Endothelial cell of umbilical vein (primary cell): ENCODE measurements around the gene ZNF618. TPM values are rescaled to one million over a fixed set of nuclear protein-coding genes. Genes with fewer than 3 reads are reported as not detected.

Experiments
- BruUV-seq: library from RNA; stranded (reverse); fragments of 400-500 nt; replicated peaks from 2 replicates; lab custom pipeline; 2021; lab: Mats Ljungman, UMichigan
- CTCF ChIA-PET: fragments of 300-600, 350-600 bp; sonication (Branson Sonifier 250); formaldehyde crosslinking; loops from one replicate; lab custom pipeline; 2021; ENCODE audit warnings: antibody characterized with exemption, inconsistent platforms; lab: Charles Lee
- POLR2A ChIA-PET: fragments of 300-600, 350-600 bp; sonication (Branson Sonifier 250); formaldehyde crosslinking; loops from one replicate; lab custom pipeline; 2021; ENCODE audit warnings: antibody characterized with exemption, inconsistent platforms; lab: Charles Lee
- DNase-seq: peaks from one replicate; pipeline ENCODE4 v3.0.0-alpha.2; 2011; ENCODE audit warnings: low read depth, low spot score
- FAIRE-seq: peaks from 2 replicates; lab custom pipeline; 2011; peaks lifted over from hg19 to GRCh38; lab: Jason Lieb, UNC
- H2AFZ ChIP-seq: 2 replicates; pipeline ENCODE4 v1.6.0; 2012; ENCODE audit warnings: low read depth, low read length, control low read depth, inconsistent platforms
- H3K27ac ChIP-seq: 2 replicates; pipeline ENCODE4 v1.5.1; 2011; ENCODE audit warnings: low read depth, mild to moderate bottlenecking, control low read depth, low read length, moderate library complexity; ENCODE audit not compliant: insufficient read depth
- H3K27me3 ChIP-seq, 2 experiments: 2 replicates each; pipeline versions ENCODE4 v1.6.0 to v1.6.1; 2011; ENCODE audit warnings: low read length in 2 of 2, mixed read lengths in 1 of 2; ENCODE audit not compliant: control insufficient read depth in 2 of 2, insufficient read depth in 2 of 2
- H3K36me3 ChIP-seq, 2 experiments: 2 replicates in 1 of 2; 3 replicates in 1 of 2; pipeline ENCODE4 v1.5.1; 2011; ENCODE audit warnings: low read length in 2 of 2, mild to moderate bottlenecking in 1 of 2, moderate library complexity in 1 of 2; ENCODE audit not compliant: control insufficient read depth in 2 of 2, insufficient read depth in 2 of 2; ENCODE audit errors: extremely low read depth in 1 of 2
- H3K4me1 ChIP-seq: 3 replicates; pipeline ENCODE4 v1.5.1; 2011; ENCODE audit warnings: mild to moderate bottlenecking, low read length; ENCODE audit not compliant: control insufficient read depth, insufficient read depth; ENCODE audit errors: extremely low read depth
- H3K4me2 ChIP-seq: 2 replicates; pipeline ENCODE4 v1.6.1; 2011; ENCODE audit warnings: low read length, control low read depth, mixed read lengths; ENCODE audit not compliant: insufficient read depth
- H3K4me3 ChIP-seq, 3 experiments: fragments of 200-600 bp in 1 of 3; sonication (generic), shearing (Covaris generic) in 1 of 3; replicated peaks in 1 of 3; 2 replicates each; pipeline ENCODE4 v1.5.1; 2011 to 2016; ENCODE audit warnings: control low read depth in 3 of 3, low read length in 3 of 3, mild to moderate bottlenecking in 2 of 3, inconsistent platforms in 1 of 3, low read depth in 1 of 3, moderate library complexity in 1 of 3; ENCODE audit not compliant: insufficient read depth in 1 of 3
- H3K79me2 ChIP-seq: 2 replicates; pipeline ENCODE4 v1.6.0; 2012; ENCODE audit warnings: low read length, inconsistent platforms; ENCODE audit not compliant: control insufficient read depth, insufficient read depth
- H3K9ac ChIP-seq: replicated peaks from 2 replicates; pipeline ENCODE3; 2011; ENCODE audit warnings: low read length, control low read depth; ENCODE audit not compliant: insufficient read depth; ENCODE audit errors: extremely low read depth
- H3K9me1 ChIP-seq: replicated peaks from 3 replicates; pipeline ENCODE4 v1.6.0; 2011; ENCODE audit warnings: mild to moderate bottlenecking, low read length; ENCODE audit not compliant: control insufficient read depth, insufficient read depth; ENCODE audit errors: extremely low read depth
- H3K9me3 ChIP-seq: replicated peaks from 2 replicates; pipeline ENCODE4 v1.5.1; 2012; ENCODE audit warnings: low read length, inconsistent platforms; ENCODE audit not compliant: control insufficient read depth, insufficient read depth
- H4K20me1 ChIP-seq: replicated peaks from 2 replicates; pipeline ENCODE3; 2011; ENCODE audit warnings: mild to moderate bottlenecking, low read length; ENCODE audit not compliant: control insufficient read depth, insufficient read depth; ENCODE audit errors: extremely low read depth
- EZH2 ChIP-seq: IDR thresholded peaks from 2 replicates; pipeline ENCODE4 v1.6.1; 2012; ENCODE audit warnings: borderline replicate concordance, low read depth, mild to moderate bottlenecking, moderate library complexity, low read length, inconsistent platforms; ENCODE audit not compliant: severe bottlenecking
- FOS ChIP-seq: IDR thresholded peaks from 2 replicates; pipeline ENCODE4 v1.6.1; 2011; ENCODE audit warnings: mild to moderate bottlenecking, low read length, moderate library complexity, borderline replicate concordance; ENCODE audit not compliant: insufficient read depth
- GATA2 ChIP-seq: IDR thresholded peaks from 2 replicates; pipeline ENCODE4 v1.7.0; 2011; ENCODE audit warnings: low read depth, mild to moderate bottlenecking, moderate library complexity, mixed read lengths, low read length; ENCODE audit not compliant: insufficient read length, insufficient read depth
- JUN ChIP-seq: IDR thresholded peaks from 2 replicates; pipeline ENCODE4 v1.6.1; 2011; ENCODE audit warnings: borderline replicate concordance, low read depth; ENCODE audit not compliant: insufficient read length, insufficient read depth
- MYC ChIP-seq: IDR thresholded peaks from one replicate; pipeline ENCODE4 v1.6.1; 2011; ENCODE audit warnings: mild to moderate bottlenecking, low read depth, low read length
- POLR2A ChIP-seq: IDR thresholded peaks from 2 replicates; pipeline ENCODE4 v1.6.1; 2012; ENCODE audit warnings: low read depth, mild to moderate bottlenecking, control low read depth, low read length
- POLR2AphosphoS5 ChIP-seq: IDR thresholded peaks from 2 replicates; pipeline ENCODE4 v1.6.1; 2012; ENCODE audit warnings: low read depth, mild to moderate bottlenecking, control low read depth, low read length, moderate library complexity; ENCODE audit not compliant: insufficient read depth
- dilution Hi-C: fragments of 300-500 bp; cut with MboI; formaldehyde crosslinking; loops from one replicate; pipeline ENCODE4 v1.15.0; 2019; ENCODE audit warnings: low sequenced_read_pairs; ENCODE audit not compliant: extremely low pct_ligation_motif_present
- intact Hi-C: fragments of 100-400 bp; cut with micrococcal nuclease; formaldehyde crosslinking; loops from one replicate; pipeline ENCODE4 v1.10.0; 2022
- polyA plus RNA-seq, 4 experiments: library from polyadenylated mRNA; depleted of rRNA in 3 of 4; stranded (reverse) in 3 of 4; unstranded in 1 of 4; fragments of >200 nt; gene quantifications; 2 replicates each; pipeline versions ENCODE4 v1.2.1 to v1.2.3, GENCODE V29; 2011 to 2012; ENCODE audit warnings: missing spikeins in 1 of 4
- total RNA-seq: library from RNA; stranded (reverse); gene quantifications from 2 replicates; pipeline ENCODE4 v1.2.3, GENCODE V29; 2021
- TF ChIP-seq, protein P1 (sequence below), 2 donors: IDR thresholded peaks; 1 replicate in 1 of 2; 2 replicates in 1 of 2; pipeline ENCODE4 v1.5.1; 2011; ENCODE audit warnings: low read length in 2 of 2, mild to moderate bottlenecking in 2 of 2, moderate library complexity in 2 of 2, control low read depth in 1 of 2, inconsistent platforms in 1 of 2, low read depth in 1 of 2; ENCODE audit not compliant: insufficient read depth in 1 of 2; ENCODE audit errors: extremely low read depth in 1 of 2
- TF ChIP-seq, protein P2 (sequence below): IDR thresholded peaks from 2 replicates; pipeline ENCODE4 v1.6.1; 2011; ENCODE audit not compliant: insufficient read depth, insufficient read length

The ZNF618 gene
- total and polyA plus RNA-seq, 2 donors (not counting 3 experiments of a cell fraction or from before 2014, with no cell fraction given) = 22.6 to 80.3 TPM

DNA sequence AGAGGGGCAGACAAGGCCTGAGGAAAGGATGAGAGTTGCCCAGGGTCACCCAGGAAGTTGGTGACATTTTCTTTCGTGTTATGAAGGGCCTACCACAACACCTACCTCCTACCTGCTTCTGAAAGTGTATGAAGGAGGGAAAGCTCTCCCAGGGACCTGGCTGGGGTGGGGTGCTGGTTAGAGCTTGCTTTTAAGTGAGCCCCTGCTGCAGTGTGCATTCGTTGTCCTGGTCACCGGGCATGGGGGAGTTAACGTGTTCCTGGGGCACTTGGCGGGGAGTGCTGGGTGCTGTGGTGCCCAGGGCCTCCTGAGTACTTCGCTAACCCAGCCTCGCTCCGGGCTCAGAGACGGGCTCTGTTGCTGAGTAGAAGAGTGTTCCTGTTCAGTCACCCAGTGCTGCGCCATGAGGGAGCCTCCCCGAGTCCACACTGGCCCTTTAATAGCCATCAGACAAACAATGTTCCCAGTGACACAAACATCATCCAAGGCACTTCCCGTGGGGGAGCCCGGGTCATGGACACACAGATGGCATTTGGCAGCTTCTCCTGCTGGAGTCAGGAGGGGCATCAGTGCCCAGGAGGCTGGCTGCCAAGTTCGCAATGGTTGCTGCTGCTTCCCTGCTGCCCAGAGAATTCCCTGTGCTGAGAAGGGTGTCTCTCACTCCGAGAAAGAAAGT is 116.3 kb downstream of the ZNF618 start:
- FAIRE-seq = peak; percentile 79
- Histone ChIP-seq H3K27ac (peak overlapping the region; percentile 10), H2AFZ (no peak overlapping the region), H4K20me1 (peaks cover 11% of the 10 kb centered on the region), H3K9me1 (no peaks in the 10 kb centered on the region), H3K9me3 (no peaks in the 10 kb centered on the region), H3K79me2 (peaks cover 45% of the 10 kb centered on the region), H3K27me3 (no peaks in the 10 kb centered on the region), H3K36me3 (peaks cover 0 to 25% of the 10 kb centered on the region in 2 experiments), H3K4me2 (no peak overlapping the region), H3K9ac (no peak overlapping the region), H3K4me3 (no peak overlapping the region), H3K4me1 (peaks cover 42% of the 10 kb centered on the region)
- DNase-seq = peak; percentile 33
- ChIA-PET POLR2A (interaction anchor here (0.5 kb wide), 1 partner anchor 20 kb away, joined by 7 read pairs; no protein-coding TSS in a partner anchor), CTCF (interaction anchor here (0.6 to 2.4 kb wide), 5 partner anchors 11 to 168 kb away, joined by 3 to 9 read pairs (median 4); no protein-coding TSS in a partner anchor)
- TF ChIP-seq, protein P1, sequence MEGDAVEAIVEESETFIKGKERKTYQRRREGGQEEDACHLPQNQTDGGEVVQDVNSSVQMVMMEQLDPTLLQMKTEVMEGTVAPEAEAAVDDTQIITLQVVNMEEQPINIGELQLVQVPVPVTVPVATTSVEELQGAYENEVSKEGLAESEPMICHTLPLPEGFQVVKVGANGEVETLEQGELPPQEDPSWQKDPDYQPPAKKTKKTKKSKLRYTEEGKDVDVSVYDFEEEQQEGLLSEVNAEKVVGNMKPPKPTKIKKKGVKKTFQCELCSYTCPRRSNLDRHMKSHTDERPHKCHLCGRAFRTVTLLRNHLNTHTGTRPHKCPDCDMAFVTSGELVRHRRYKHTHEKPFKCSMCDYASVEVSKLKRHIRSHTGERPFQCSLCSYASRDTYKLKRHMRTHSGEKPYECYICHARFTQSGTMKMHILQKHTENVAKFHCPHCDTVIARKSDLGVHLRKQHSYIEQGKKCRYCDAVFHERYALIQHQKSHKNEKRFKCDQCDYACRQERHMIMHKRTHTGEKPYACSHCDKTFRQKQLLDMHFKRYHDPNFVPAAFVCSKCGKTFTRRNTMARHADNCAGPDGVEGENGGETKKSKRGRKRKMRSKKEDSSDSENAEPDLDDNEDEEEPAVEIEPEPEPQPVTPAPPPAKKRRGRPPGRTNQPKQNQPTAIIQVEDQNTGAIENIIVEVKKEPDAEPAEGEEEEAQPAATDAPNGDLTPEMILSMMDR (IDR thresholded peaks at IDR 0.05; ENCODE audit: extremely low read depth in 1 of 2, insufficient read depth in 1 of 2, low read depth in 1 of 2, low read length in 2 of 2) = no peak
- TF ChIP-seq FOS (no peak), EZH2 (no peak), GATA2 (no peak), MYC (no peak), POLR2AphosphoS5 (no peak), POLR2A (no peak), JUN (no peak)
- TF ChIP-seq, protein P2, sequence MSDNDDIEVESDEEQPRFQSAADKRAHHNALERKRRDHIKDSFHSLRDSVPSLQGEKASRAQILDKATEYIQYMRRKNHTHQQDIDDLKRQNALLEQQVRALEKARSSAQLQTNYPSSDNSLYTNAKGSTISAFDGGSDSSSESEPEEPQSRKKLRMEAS = no peak
- intact Hi-C loops (no loop called here), dilution Hi-C loops (no loop called here)
- no TSS peak for BruUV-seq
